NCI-H748 (cell line): ENCODE results near the gene CIT.
A peak's percentile ranks its signal among the peaks of the same experiment; 100 is the strongest.
"Not testable (repeated sequence)": the region's sequence is repeated elsewhere in the genome, so short reads cannot be mapped to it uniquely, and the experiment has no call there.

Experiments
- DNase-seq: peaks from one replicate; lab custom pipeline; 2025; ENCODE audit not compliant: unreplicated experiment; lab: John Stamatoyannopoulos, UW

CIT gene

GRCh38 chr12:119746169-119746568, 131.0 kb downstream of the CIT start:
- DNase-seq, result no peak

DNA sequence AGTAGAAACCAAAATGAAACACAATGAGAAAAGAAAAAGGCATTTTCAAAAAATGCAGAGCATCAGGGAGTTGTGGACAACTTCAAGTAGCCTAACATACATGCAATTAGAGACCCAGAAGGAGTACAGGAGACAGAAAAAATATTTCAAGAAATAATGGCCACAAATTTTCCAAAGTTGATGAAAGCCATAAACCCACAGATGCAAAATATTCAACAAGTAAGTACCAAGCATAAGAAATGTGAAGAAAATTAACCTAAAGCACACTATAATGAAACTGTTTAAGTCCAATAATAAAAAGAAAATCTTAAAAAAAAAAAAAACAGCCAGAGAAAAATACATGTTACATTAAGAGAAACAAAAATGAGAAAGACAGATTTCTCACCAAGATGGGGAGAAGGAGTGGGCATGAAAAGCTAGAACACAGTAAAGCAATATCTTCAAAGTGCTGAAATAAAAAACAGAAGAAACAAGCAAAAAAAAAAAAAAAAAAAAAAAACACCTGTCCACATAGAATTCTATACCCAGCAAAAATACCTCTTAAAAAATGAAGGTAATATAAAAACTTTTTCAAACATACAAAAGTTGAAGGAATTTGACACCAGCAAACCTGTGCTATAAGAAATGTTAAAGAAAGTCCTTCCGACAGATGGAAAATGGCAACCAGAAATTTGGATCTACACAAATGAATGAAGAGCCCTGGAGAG, 132.1 kb downstream of the CIT start:
- no peak for DNase-seq

GRCh38 chr12:119742700-119743099, 134.4 kb downstream of the CIT start:
- no peak for DNase-seq

DNA sequence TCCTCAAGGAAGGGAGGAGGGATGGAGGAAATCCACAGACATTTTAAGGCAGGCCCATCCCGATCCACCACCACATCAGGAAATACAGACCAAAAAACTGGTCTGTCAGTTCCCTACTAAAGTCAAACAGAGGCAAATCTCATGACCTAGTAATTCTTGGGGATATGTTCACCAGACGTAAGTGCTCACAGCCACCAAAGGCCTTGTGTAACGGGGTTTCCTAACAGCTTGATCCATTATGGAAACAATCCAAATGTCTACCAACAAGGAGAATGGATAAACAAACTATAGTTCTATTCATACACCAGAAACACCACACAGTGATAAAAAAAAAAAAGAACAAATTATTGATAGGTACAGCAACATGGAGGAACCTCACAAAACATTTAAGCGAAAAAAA, 136.3 kb downstream of the CIT start:
- no peak for DNase-seq

- no peak for DNase-seq
These were observed 142.0 kb downstream of the CIT start for GRCh38 chr12:119735079-119735478.

DNA sequence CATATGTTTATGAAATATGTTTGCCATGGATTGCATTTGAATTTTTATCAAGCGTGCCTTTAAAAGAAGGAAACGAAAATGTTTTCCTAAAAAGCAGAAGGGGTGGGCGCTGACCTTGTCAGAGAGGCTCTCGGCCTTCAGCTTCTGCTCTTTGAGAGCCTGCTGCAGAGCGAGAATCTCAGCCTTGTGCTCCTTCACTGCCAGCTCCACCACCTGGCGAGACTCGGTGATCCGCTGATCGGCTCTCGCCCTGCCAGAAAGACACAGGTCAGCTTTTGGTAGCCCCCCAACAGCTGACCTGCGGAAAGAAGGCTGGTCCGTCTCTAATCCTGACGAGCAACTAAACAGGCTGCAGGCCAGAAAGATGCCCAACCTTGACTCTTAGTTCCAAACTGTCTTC, 146.7 kb downstream of the CIT start:
- no peak for DNase-seq

DNA sequence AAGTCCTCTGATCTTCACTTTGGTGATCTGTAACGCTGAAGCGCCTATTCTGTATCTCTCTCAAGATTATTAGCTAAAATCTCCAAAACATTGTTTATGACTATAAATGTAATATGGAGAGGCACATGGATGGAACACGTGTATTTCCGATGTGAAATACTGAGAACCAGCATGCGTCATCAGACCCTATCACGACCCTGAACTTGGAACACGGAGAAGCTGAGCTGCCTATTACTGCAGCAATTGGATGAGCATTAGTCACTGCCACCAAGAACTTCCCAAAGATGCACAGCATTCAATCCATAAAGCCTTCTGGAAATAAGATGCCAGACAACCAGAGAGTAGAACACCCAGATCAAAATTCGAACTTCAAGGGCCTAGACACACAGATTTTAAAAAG, 147.2 kb downstream of the CIT start:
- DNase-seq, result no peak

GRCh38 chr12:119728444-119728745, 148.7 kb downstream of the CIT start:
- DNase-seq, result no peak

DNA sequence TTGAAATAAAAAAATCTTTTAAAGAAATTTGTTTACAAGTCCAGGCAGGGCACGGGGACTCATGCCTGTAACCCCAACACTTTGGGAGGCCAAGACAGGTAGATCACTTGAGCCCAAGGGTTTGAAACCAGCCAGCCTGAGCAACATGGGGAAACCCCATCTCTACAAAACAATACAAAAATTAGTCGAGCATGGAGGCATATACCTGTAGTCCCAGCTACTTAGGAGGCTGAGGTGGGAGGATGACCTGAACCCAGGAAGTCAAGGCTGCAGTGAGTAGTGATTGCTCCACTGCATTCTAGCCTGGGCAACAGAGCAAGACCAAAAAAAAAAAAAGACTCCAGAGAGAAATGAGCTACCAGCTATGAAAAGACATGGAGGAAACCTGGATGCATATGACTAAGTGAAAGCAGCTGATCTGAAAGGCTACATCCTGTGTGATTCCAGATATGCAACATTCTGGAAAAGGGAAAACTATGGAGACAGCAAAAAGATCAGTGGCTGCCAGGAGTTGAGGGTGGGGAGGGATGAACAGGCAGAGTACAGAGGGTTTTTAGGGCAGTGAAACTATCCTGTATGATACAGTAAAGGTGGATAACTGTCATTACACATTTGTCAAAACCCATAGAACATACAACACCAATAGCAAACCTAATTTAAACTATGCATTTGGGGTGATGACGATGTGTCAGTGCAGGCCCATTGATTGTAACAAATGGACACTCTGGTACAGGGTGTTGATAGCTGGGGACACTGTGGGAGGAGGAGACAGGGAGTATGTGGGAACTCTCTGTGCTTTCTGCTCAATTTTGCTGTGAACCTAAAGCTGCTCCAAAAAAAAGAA, 149.3 kb downstream of the CIT start:
- DNase-seq, result no peak

DNA sequence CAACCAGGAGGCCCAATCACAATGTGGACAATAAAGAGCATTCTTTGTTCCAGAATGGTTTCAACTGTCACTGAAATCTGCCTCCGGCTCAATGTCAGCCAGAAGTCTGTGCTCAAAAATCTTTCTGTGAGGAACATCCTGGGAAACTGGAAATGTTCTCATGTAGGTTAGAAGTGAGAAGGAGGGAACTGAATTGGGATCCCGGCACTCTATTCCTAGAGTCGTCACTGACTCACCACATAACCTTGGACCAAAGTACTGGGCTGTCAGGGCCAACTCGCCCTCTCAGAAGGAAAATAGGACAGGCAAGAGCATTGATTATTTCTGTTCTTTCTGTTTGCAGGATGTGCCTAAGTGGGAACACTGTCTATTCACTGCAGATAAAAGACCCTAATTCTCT, 151.6 kb downstream of the CIT start:
- no peak for DNase-seq

GRCh38 chr12:119721306-119721705, 155.8 kb downstream of the CIT start:
- no peak for DNase-seq

DNA sequence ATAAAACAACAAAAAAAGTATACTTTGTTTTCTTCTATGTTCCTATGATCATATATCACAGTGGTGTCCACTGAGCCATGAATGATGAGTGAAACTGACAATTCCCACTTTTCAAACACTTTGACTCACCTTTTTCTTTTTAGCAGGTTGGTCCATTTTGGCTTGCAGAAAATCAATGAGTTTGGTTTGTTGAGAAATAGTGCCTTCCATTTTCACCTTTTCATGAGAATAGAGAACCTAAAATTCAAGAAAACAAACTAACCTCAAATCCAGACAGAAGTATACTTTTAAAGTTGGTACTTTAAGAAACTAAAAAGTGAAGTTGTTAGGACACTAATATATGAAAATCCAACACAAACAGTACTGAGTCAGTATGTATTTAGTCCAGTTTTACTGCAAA, 156.8 kb downstream of the CIT start:
- DNase-seq, result no peak

GRCh38 chr12:119718141-119718540, 159.0 kb downstream of the CIT start:
- no peak for DNase-seq

DNA sequence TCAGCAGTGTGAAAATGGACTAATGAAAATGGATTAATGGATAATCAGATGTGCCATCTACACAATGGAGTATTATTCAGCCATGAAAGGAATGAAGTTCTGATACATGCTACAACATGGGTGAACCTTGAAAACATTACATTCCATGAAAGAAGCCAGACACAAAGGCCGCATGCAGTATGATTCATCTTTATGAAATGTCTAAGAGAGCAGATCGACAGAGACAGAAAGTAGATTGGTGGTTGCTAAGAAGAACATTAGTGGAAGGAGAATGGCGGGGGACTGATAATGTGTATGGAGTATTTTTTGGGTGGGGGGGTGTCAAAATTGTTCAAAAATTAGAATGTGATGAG, 161.9 kb downstream of the CIT start:
- no peak for DNase-seq

DNA sequence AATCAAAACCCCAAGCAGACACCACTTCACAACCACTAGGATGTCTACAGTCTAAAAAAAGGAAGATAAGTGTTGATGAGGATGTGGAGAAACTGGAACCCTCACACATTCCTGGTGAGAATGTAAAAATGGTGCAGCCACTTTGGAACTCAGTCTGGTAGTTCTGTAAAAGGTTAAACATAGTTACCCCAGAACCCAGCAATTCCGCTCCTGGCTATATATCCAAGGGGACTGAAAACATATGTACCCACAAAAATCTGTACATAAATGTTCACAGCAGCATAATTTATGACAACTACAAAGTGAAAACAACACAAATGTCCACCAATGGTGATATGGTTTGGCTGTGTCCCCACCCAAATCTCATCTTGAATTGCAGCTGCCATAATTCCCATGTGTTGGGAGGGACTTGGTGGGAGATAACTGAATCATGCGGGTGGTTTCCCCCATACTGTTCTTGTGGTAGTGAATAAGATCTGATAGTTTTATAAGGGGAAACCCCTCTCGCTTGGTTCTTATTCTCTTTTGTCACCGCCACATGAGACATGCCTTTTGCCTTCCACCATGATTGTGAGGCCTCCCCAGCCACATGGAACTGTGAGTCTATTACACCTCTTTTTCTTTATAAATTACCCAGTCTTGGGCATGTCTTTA, 162.4 kb downstream of the CIT start:
- DNase-seq, result no peak

GRCh38 chr12:119713551-119714031, 163.5 kb downstream of the CIT start:
- no peak for DNase-seq

GRCh38 chr12:119712721-119713120, 164.4 kb downstream of the CIT start:
- DNase-seq, result no peak

- DNase-seq, result no peak
These were observed 165.4 kb downstream of the CIT start for GRCh38 chr12:119711693-119712092.

DNA sequence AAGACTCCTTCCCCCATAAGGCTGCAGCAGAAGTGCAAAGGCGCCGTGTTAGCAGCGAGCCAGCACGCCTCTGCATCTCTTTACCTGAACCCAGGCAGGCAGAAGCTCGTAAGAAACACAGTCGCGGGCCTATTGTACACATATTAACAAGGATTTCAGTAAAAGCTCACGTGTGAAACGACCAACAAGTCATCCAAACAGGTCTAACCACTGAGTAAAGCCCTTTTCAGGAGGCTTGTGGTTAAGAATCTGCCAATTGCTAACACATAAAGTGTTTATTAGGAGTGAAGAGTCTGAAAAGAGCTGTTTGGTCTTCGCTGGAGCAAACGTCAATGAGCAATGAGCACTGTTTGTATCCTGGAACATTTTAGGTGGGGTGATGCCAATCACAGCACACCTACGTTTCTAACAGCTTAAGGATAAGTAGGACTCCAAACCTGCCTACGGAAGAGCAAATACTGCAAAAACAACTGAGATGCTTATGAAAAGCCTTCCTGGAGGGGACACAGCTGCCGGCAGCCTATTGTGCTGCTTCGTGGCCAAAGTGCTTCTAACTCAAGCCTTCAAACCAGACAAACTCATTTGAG, 166.1 kb downstream of the CIT start:
- DNase-seq, result no peak

GRCh38 chr12:119710374-119710964, 166.7 kb downstream of the CIT start:
- peak; percentile 34 for DNase-seq

DNA sequence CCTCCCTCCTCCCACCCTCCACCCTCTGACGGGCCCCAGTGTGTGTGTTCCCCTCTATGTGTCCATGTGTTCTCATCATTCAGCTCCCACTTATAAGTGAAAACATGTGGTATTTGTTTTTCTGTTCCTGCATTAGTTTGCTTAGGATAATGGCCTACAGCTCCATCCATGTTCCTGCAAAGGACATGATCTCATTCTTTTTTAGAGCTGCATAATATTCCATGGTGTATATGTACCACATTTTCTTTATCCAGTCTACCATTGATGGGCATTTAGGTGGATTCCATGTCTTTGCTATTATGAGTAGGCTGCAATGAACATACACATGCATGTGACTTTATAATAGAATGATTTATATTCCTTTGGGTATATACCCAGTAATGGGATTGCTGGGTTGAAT, 170.7 kb downstream of the CIT start:
- DNase-seq, result not testable (repeated sequence)
